ENCODE data around the gene STX11.

Gene STX11

DNA sequence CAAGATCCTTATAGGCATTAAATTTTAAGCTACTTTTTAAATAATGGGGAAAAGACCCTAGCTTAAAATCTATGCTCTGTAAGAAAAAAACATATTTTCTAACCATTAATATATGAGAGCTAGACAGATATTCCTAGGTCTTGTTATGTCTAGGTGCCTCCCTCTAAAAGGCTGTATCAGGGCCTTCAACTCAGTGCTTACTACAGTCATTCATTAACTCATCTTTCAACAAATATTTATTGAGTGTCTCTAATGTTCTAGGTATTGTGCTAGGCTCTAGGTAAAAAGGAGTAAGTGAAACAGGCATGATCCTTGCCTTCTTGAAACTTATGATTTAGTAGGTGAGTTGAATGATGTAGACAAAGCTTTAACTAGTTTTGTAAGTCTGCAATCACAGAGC lies 6.4 kb upstream of the STX11 start:
- no peak for DNase-seq

DNA sequence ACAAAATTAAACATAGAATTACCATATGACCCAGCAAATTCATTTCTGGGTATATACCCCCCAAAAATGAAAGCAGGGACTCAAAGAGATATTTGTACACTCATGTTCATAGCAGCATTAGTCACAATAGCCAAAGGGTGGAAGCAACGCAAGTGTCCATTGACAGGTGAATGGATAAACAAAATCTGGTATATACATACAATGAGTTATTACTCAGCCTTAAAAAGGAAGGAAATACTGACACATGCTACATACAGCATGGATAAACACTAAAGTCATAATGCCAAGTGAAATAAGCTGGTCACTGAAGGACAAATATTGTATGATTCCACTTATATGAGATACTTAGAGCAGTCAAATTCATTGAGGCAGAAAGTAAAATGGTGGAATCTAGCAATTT lies 5.3 kb upstream of the STX11 start:
- no peak for DNase-seq

GRCh38 chr6:144145541-144145940 lies 4.8 kb upstream of the STX11 start:
- no peak for DNase-seq

- no peak for DNase-seq
These were observed 1.4 kb upstream of the STX11 start for GRCh38 chr6:144148886-144149285.

GRCh38 chr6:144149558-144149893 lies 791 bp upstream of the STX11 start:
- DNase-seq: peak; percentile 8

DNA sequence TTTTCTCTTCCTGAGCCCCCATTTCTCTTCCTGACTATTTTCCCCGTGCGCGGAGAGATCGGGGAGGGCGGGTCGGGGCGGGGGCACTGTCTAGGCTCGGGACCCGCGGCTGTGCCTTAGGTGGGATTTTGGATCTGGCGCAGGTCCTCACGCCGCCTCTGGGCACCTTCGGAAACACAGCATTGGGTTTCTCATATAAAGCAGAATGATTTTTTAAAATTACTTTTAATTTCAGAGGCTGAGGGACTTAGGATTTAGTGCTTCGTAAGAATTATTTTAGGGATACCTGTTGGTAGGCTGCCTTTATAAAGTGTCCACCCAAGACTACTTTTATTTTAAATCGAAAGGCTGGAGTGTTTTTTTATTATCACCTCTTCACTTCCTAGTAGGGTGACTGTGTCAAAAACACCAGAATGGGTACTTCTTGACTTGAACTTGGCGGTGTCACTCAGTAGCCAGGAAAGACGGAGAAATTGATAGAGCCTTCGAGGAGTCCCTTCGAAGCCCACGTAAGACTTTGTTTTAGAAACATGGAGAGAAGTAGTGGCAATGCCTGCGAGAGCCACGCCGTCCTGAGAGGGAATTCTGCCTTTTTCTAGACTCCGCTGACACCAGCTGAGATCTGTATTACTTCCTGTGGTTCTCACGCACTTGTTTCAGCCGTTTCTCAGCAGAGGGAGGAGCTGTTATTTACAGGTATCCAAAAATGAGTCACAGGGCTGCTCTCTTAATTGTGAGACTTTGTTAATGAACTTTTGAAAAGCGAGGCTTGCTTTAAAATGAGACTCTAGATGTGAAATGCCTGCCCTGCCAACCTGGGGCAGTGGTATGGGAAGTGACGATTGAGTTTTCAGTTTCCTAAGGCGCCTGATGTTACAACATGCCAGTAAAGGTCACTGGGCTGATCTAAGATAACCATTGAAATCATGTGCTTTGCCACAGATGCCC lies 667 bp downstream of the STX11 start:
- no peak for DNase-seq

DNA sequence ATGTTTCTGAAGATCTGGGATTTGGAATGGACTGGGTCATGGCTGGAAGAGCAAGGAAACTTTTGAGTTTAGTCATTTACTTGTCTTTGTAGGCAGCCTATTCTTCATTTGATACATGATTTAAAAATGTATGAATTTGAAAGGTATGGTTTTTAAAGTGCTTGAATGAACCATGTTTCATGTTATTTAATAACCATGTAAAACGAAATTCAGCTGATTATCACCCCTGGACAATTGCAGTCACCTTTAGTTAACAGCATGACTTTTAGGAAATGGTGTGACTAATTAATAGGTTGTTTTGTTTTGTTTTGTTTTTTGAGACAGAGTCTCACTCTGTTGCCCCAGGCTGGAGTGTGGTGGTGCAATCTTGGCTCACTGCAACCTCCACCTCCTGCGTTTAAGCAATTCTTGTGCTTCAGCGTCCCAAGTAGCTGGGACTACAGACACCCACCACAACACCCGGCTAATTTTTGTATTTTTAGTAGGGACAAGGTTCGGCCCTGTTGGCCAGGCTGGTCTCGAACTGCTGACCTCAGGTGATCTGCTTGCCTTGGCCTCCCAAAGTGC lies 2.1 kb downstream of the STX11 start:
- DNase-seq: no peak

DNA sequence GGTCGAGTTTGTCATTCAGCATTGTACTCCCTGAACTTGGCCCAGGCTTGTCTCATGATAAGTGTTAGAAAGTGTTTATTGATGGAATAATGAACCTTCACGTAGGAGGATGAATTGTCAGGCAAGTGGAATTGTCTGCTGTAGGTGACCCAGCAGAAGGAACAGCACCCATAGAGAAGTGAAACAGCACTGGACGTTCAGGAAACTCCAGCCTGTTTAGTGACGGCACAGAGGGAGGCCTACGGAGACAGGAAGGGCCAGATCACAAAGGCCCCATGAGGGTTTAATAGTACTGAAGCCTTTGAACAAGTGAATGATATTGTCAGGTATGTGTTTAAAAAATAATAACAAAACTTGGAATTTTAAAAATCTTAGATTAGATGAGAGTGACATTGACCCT lies 2.9 kb downstream of the STX11 start:
- no peak for DNase-seq

DNA sequence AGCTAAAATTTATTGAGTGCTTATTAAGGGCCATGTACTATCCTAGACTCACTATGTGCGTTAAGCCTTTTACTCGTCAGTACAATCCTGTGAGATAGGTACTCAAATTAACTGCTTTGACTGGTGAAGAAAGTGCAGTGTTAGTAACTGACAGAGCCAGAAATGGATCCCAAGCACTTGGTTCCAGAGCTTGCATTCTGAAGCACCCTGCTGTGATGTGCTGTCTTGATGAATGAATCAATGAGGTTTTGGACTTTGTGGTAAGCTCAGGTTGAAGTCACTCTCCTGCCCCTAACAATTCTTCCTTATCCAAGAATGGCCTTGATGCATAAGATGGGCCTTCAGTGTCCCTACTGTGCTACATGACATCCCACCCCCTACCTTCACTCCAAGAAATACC lies 3.7 kb downstream of the STX11 start:
- DNase-seq: no peak

DNA sequence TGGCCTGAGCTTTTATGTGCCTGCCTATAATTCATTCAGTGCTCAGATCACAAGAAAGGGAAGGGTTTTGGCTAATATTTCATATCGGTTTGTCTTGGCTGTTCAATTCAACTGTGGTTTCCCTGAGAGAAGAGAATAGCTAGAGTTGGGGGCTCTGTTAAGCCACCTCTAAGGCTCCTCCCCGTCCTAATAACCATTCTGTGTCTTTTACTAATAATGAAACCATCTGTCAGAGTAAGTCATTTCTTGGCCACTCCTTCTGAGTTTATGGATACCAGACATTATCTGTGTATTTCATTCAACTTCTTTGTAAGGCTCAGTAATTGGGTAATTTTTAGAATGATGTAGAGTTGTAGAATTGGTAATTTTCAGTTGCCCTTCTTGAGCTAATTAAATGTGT lies 5.2 kb downstream of the STX11 start:
- no peak for DNase-seq

DNA sequence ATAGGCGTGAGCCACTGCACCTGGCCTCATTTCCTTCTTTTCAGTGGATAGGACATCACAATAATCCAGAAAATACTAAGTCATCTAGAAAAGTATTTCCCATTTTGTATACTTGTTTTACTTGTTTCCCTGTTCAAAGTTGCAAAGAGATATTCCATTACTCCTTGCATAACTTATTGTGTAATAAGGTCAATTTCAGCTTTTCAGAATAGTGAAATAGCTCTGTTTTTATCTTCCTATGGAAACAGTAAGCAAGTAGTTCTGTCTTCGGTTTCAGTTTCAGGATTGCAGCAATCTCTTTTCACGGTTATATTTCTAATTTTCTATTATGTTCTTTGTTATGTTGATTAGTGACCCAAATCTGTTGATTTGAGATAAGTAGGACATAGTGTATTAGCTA lies 6.0 kb downstream of the STX11 start:
- no peak for DNase-seq

DNA sequence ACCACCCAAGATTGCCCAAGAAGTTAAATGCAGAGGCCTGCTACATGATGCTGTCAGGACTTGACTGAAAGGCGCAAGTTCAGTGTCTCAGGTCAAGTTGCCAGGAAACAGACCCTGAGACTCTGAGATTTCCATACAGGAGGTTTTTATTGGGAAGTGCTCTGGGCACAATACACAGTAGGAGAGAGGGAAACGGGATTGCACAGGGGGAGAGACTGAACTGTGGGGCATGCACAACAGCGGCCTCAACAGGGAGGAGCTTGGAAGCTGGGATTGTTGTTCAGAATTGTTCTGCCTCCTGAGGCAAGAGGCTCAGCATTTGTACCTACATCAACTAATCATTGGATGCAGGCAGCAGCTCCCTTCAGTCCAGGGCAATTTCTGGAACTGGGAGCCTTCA lies 6.7 kb downstream of the STX11 start:
- no peak for DNase-seq

DNA sequence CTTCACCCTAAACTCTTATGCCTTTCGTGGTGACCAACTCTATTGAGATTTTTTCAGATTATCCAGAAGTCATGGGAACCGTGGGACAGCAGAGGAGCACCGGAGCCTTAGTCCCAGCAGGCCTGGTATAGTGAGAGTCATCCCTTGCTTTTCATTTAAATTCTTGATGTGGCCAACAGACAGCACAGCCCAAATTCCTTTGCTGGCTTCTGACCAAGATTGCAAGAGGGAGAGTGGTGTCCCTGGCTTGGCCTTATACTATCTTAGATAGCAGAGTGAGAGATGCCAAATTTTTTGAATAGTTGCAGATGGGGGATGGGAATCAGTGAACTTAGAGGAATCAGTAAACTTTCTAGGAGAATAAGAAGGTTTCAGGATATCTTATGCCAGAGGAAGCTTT lies 7.8 kb downstream of the STX11 start:
- no peak for DNase-seq

GRCh38 chr6:144159223-144159622 lies 8.9 kb downstream of the STX11 start:
- no peak for DNase-seq

GRCh38 chr6:144159742-144160141 lies 9.4 kb downstream of the STX11 start:
- DNase-seq: no peak

- no peak for DNase-seq
These were observed 10.2 kb downstream of the STX11 start for GRCh38 chr6:144160431-144161005.

DNA sequence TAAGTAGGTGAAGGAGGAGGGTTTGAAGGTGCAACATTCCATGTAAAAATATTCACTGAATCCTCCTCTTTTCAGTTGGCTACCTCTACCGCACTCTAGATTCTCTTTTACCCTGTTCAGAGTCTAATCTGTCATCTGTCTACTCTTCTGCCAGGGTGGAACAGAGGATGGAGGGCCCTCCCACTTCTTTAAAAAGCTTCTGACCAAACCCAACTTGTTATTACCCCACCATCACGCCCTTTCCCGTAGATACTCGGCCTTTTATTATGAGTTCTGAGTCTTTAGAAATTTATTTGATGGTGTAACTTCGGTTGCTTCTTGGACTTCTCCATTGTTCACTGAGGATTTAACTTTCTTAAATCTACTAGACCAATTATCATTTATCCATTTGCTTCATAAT lies 11.7 kb downstream of the STX11 start:
- DNase-seq: no peak

DNA sequence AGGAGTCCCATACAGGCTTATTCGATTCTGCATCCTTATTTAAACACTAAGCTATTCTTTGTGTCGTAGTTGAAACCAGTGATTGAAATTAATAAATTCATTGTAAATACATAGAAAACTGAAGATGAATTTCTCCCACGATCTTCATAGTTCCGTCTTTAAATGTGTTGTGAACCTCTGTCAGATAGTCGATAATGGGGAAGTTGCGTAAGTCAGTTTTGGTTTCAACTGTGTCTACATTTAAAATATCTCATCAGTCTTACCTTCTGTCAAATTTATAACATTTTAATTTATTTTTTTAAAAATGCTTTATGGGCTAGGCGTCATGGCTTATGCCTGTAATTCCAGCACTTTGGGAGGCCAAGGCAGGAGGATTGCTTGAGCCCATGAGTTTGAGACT lies 12.7 kb downstream of the STX11 start:
- DNase-seq: no peak

DNA sequence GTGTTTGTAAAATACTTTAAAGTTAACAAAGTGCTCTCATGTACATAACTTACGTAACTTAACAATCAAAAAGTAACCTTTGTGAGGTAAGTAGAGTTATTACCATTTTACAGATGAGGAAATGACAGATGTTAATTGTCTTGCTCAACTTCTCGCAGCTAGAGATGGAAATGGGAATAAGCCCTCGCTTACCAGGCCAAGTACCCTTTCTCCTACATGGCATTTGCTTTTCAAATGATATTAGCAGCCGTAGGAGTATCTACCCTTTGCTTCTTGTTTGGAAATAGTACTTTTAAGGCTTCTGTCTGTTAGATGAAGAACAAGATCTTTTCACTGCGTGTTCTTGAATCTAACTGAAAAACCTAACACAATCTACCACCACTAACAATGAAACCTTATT lies 15.5 kb downstream of the STX11 start:
- DNase-seq: no peak

GRCh38 chr6:144170044-144170443 lies 19.7 kb downstream of the STX11 start:
- DNase-seq: no peak

DNA sequence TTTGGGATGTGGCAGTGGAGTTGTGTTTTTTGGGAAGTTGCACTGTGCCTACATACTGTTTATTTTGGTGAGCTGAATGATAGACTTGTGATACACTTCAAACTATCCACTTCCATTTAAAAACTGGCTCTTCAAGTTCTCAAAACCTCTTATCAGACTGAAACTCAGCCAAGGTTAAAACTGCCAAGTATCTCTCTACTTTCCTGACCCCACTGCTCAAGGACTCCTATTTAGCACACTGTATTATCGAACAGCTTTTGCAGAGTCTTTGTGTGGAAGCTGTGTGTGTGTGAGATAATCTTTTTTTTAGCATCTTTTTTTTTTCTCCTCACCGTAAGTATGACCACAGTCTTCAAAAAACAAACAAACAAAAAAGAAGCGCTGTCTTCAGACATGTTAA lies 21.1 kb downstream of the STX11 start:
- DNase-seq: no peak

- DNase-seq: no peak
These were observed 23.7 kb downstream of the STX11 start for GRCh38 chr6:144174006-144174405.

GRCh38 chr6:144176043-144176442 lies 25.7 kb downstream of the STX11 start:
- no peak for DNase-seq

DNA sequence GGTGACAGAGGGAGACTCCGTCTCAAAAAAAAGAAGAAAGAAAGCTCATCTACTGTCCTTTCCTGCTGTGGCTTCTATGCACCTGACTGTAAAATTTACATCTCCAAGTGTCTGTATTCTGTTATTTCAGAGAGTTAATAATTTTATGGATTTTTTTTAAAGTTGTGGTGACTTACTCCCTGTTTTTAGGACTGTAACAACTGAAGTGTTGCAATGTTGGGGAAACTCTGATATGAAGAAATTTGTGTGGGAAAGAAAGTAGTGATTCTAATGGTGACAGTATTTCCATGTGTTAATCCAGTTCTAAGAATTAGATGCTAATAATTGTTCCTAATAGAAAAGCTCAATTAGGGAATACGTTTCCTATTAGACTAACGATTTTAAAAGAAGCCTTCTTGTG lies 27.4 kb downstream of the STX11 start:
- DNase-seq: no peak
